ENCODE data around the gene NWD2. TPM values are rescaled to one million over a fixed set of nuclear protein-coding genes. Genes with fewer than 3 reads are reported as not detected.

Gene NWD2
- total and polyA plus RNA-seq, 9 of the 15 experiments (the other 6 are each of a cell fraction or from before 2014, with no cell fraction given): not detected

DNA sequence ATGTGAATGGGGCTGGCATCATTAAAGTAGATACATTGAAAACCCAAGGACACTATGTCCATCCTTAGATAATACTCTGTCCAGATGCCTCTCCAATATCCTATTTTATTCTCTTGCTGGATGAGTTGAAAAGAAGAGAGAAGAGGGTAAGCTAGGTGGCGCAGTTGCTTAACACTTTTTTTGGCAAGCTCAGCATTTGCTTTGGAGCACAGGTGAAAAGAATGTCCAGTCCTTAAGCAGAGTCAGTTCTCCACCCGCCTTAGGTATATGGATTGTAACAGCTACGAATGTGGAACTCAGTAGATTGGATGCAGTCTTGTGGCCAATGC lies 208.4 kb downstream of the NWD2 start (continued):
- TF ChIP-seq CUX1 (CRISPR knock-in tag; IDR thresholded peaks at IDR 0.05) (no peak), RBM22 (IDR thresholded peaks at IDR 0.05; ENCODE audit: low read depth, low read length, poor library complexity, severe bottlenecking) (no peak), MAFF (IDR thresholded peaks at IDR 0.05; ENCODE audit: low read length) (peak; percentile 96), ZNF175 (CRISPR knock-in tag; IDR thresholded peaks at IDR 0.05; ENCODE audit: low read depth) (no peak), MYC (IDR thresholded peaks at IDR 0.05; ENCODE audit: low read depth, low read length) (no peak), MYC (CRISPR knock-in tag; IDR thresholded peaks at IDR 0.05; ENCODE audit: borderline replicate concordance, low read depth) (no peak), CTBP1 (IDR thresholded peaks at IDR 0.05; ENCODE audit: borderline replicate concordance) (no peak), EZH2 (IDR thresholded peaks at IDR 0.05; ENCODE audit: borderline replicate concordance, low read depth, low read length) (no peak), ZNF780A (CRISPR knock-in tag; IDR thresholded peaks at IDR 0.05) (no peak), CBX8 (IDR thresholded peaks at IDR 0.05; ENCODE audit: borderline replicate concordance, extremely low read depth, low read depth, low read length, poor library complexity, severe bottlenecking) (no peak), NR2C2 (CRISPR knock-in tag; IDR thresholded peaks at IDR 0.05) (no peak), NR2C2 (tag; IDR thresholded peaks at IDR 0.05) (no peak), SAP30 (IDR thresholded peaks at IDR 0.05; ENCODE audit: borderline replicate concordance, insufficient read depth, low read depth, low read length, poor library complexity, severe bottlenecking) (no peak), ZNF212 (CRISPR knock-in tag; IDR thresholded peaks at IDR 0.05) (no peak), KHSRP (IDR thresholded peaks at IDR 0.05) (no peak), RB1 (IDR thresholded peaks at IDR 0.05; ENCODE audit: low read depth) (no peak), MAFK (IDR thresholded peaks at IDR 0.05; ENCODE audit: low read length) (peak; percentile 94), HDAC1 (IDR thresholded peaks at IDR 0.05) (no peak), MYBL2 (IDR thresholded peaks at IDR 0.05; ENCODE audit: low read depth) (no peak), MYBL2 (CRISPR knock-in tag; IDR thresholded peaks at IDR 0.05; ENCODE audit: borderline replicate concordance) (no peak), HEY1 (CRISPR knock-in tag; IDR thresholded peaks at IDR 0.05; ENCODE audit: borderline replicate concordance) (no peak), ZNF316 (IDR thresholded peaks at IDR 0.05) (peak; percentile 98)
- TF ChIP-seq, protein P1, sequence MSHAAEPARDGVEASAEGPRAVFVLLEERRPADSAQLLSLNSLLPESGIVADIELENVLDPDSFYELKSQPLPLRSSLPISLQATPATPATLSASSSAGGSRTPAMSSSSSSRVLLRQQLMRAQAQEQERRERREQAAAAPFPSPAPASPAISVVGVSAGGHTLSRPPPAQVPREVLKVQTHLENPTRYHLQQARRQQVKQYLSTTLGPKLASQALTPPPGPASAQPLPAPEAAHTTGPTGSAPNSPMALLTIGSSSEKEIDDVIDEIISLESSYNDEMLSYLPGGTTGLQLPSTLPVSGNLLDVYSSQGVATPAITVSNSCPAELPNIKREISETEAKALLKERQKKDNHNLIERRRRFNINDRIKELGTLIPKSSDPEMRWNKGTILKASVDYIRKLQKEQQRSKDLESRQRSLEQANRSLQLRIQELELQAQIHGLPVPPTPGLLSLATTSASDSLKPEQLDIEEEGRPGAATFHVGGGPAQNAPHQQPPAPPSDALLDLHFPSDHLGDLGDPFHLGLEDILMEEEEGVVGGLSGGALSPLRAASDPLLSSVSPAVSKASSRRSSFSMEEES (CRISPR knock-in tag; IDR thresholded peaks at IDR 0.05): no peak
